ENCODE results near the gene STARD6. TPM values are rescaled to one million over a fixed set of nuclear protein-coding genes. Genes with fewer than 3 reads are reported as not detected.
"Not testable (repeated sequence)": the region's sequence is repeated elsewhere in the genome, so short reads cannot be mapped to it uniquely, and the experiment has no call there.

The STARD6 gene
- total and polyA plus RNA-seq, 2 donors from 2014 or later, result 0.19 TPM; not detected in 1

DNA sequence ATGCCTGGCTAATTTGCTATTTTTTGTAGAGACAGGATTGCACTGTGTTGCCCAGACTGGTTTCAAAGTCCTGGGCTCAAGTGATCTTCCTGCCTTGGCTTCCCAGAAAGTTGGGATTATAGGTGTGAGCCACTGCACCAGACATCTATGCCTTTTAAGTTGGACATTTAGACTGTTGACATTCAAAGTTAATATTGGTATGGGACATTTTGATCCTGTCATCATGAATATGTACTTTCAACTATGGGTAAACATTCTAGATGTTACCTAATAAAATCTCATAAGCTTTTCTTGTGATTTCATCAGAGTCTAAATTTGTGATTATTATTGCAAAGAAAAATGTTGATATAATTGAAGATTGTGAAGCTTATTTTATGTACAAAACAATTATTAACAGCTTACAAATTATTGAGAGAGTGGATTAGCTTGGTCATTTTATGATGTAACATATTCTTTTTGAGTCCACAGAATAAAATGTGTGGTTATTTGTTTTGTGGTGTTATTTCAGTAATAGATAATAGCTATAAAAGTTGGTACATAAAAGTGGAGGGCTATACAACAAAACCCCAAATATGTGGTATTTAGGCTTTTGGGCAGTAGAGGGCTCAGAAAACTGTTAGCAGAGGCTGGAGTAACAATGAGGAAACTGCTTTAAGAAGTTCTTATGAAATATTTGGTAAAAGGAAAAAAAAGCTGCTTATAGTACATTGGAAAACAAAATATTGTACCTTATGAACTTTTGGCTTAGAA, 41.4 kb downstream of the STARD6 start:
- Histone ChIP-seq H3K36me3 (ENCODE audit: control insufficient read depth in 2 of 3, insufficient read depth in 3 of 3, low read length in 3 of 3) (no peaks in the 10 kb centered on the region), H3K27me3 (ENCODE audit: control insufficient read depth, insufficient read depth, low read length) (no peaks in the 10 kb centered on the region), H3K9ac (ENCODE audit: low read length in 3 of 3) (no peak overlapping the region), H3K4me3 (ENCODE audit: low read length in 3 of 3) (no peak overlapping the region), H3K4me1 (ENCODE audit: control insufficient read depth in 2 of 3, insufficient read depth in 2 of 3, low read depth in 1 of 3, low read length in 3 of 3) (no peaks in the 10 kb centered on the region), H3K9me3 (ENCODE audit: control insufficient read depth in 2 of 3, insufficient read depth in 1 of 3, low read length in 3 of 3) (peaks cover 0 to 4% (median 0%) of the 10 kb centered on the region in 3 donors), H3K27ac (ENCODE audit: low read depth in 2 of 2, low read length in 2 of 2) (no peak overlapping the region)
- TF ChIP-seq, protein P1, sequence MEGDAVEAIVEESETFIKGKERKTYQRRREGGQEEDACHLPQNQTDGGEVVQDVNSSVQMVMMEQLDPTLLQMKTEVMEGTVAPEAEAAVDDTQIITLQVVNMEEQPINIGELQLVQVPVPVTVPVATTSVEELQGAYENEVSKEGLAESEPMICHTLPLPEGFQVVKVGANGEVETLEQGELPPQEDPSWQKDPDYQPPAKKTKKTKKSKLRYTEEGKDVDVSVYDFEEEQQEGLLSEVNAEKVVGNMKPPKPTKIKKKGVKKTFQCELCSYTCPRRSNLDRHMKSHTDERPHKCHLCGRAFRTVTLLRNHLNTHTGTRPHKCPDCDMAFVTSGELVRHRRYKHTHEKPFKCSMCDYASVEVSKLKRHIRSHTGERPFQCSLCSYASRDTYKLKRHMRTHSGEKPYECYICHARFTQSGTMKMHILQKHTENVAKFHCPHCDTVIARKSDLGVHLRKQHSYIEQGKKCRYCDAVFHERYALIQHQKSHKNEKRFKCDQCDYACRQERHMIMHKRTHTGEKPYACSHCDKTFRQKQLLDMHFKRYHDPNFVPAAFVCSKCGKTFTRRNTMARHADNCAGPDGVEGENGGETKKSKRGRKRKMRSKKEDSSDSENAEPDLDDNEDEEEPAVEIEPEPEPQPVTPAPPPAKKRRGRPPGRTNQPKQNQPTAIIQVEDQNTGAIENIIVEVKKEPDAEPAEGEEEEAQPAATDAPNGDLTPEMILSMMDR (IDR thresholded peaks at IDR 0.05; ENCODE audit: borderline replicate concordance, extremely low read depth, insufficient read depth), result no peak
- FAIRE-seq, result no peak
- intact Hi-C loops (cut with DNase I), result no loop called here
- DNase-seq, result no peak

DNA sequence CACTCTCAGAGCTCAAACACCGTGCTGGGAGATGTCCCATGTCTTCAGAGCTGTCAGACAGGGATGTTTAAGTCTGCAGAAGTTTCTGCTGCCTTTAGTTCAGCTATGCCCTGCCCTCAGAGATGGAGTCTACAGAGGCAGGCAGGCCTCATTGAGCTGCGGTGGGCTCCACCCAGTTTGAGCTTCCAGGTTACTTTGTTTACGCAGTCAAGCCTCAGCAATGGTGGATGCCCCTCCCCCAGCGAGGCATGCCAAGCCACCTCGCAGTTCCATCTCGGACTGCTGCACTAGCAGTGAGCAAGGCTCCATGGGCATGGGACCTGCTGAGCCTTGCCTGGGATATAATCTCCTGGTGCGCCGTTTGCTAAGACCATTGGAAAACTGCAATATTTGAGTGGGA, 48.1 kb downstream of the STARD6 start:
- H3K36me3 ChIP-seq (ENCODE audit: control insufficient read depth in 2 of 3, insufficient read depth in 3 of 3, low read length in 3 of 3); H3K27ac ChIP-seq (ENCODE audit: low read depth in 2 of 2, low read length in 2 of 2); intact Hi-C loops (cut with DNase I); H3K27me3 ChIP-seq (ENCODE audit: control insufficient read depth, insufficient read depth, low read length); H3K9me3 ChIP-seq (ENCODE audit: control insufficient read depth in 2 of 3, insufficient read depth in 1 of 3, low read length in 3 of 3); H3K4me1 ChIP-seq (ENCODE audit: control insufficient read depth in 2 of 3, insufficient read depth in 2 of 3, low read depth in 1 of 3, low read length in 3 of 3); H3K4me3 ChIP-seq (ENCODE audit: low read length in 3 of 3); H3K9ac ChIP-seq (ENCODE audit: low read length in 3 of 3); FAIRE-seq: not testable (repeated sequence)
- peak in 1 of 5 donors; percentile 49 for DNase-seq

DNA sequence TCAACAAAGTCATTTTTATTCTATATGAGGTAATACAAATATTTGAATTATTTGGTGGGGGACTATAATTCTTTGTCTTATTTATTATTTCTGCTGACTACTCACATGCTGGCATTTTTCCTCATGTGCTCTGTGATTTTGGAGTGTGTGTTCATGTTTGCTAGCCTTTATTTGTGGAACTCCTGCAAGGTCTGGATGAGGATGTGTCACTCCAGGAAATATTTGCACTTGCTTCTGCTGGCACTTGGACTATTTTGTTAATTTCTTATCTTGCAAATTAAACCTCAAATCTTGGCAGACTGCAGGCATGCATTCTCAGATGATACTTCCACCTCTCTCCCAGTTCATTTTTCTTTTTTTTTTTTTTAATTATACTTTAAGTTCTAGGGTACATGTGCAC, 54.2 kb downstream of the STARD6 start:
- H3K9ac ChIP-seq (ENCODE audit: low read length in 3 of 3), result no peak overlapping the region
- no peak for FAIRE-seq

DNA sequence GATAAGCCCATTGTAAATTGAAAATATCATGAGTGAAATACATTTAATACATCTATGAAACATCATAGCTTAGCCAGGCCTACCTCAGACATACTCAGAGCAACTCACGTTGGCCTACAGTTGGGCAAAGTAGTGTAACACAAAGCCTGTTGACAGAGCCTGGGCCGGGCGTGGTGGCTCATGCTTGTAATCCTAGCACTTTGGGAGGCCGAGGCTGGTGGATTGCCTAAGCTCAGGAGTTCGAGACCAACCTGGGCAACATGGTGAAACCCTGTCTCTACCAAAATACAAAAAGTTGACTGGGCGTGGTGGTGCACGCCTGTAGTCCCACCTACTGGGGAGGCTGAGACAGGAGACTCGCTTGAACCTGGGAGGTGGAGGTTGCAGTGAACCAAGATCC, 58.7 kb downstream of the STARD6 start:
- H3K4me3 ChIP-seq (ENCODE audit: low read length in 3 of 3); FAIRE-seq; H3K36me3 ChIP-seq (ENCODE audit: control insufficient read depth in 2 of 3, insufficient read depth in 3 of 3, low read length in 3 of 3); H3K27me3 ChIP-seq (ENCODE audit: control insufficient read depth, insufficient read depth, low read length); H3K9ac ChIP-seq (ENCODE audit: low read length in 3 of 3); intact Hi-C loops (cut with DNase I); H3K4me1 ChIP-seq (ENCODE audit: control insufficient read depth in 2 of 3, insufficient read depth in 2 of 3, low read depth in 1 of 3, low read length in 3 of 3); H3K9me3 ChIP-seq (ENCODE audit: control insufficient read depth in 2 of 3, insufficient read depth in 1 of 3, low read length in 3 of 3); H3K27ac ChIP-seq (ENCODE audit: low read depth in 2 of 2, low read length in 2 of 2): not testable (repeated sequence)
- peak in 1 of 5 donors; percentile 23 for DNase-seq

More for the DNA sequence above, 54.2 kb downstream of the STARD6 start:
- TF ChIP-seq, protein P1 (IDR thresholded peaks at IDR 0.05; ENCODE audit: borderline replicate concordance, extremely low read depth, insufficient read depth), result no peak
- intact Hi-C loops (cut with DNase I), result no loop called here
- H3K36me3 ChIP-seq (ENCODE audit: control insufficient read depth in 2 of 3, insufficient read depth in 3 of 3, low read length in 3 of 3), result no peaks in the 10 kb centered on the region
- H3K4me1 ChIP-seq (ENCODE audit: control insufficient read depth in 2 of 3, insufficient read depth in 2 of 3, low read depth in 1 of 3, low read length in 3 of 3), result no peaks in the 10 kb centered on the region
- H3K9me3 ChIP-seq (ENCODE audit: control insufficient read depth in 2 of 3, insufficient read depth in 1 of 3, low read length in 3 of 3), result peaks cover 0 to 5% (median 0%) of the 10 kb centered on the region in 3 donors
- no peaks in the 10 kb centered on the region for H3K27me3 ChIP-seq (ENCODE audit: control insufficient read depth, insufficient read depth, low read length)
- H3K27ac ChIP-seq (ENCODE audit: low read depth in 2 of 2, low read length in 2 of 2), result no peak overlapping the region
- no peak for DNase-seq
- H3K4me3 ChIP-seq (ENCODE audit: low read length in 3 of 3), result no peak overlapping the region

Data from kidney (tissue), 14 donors.